ENCODE results near the gene ABHD11. TPM values are rescaled to one million over a fixed set of nuclear protein-coding genes. Genes with fewer than 3 reads are reported as not detected.
"Not testable (repeated sequence)": the region's sequence is repeated elsewhere in the genome, so short reads cannot be mapped to it uniquely, and the experiment has no call there.

ABHD11 gene, protein sequence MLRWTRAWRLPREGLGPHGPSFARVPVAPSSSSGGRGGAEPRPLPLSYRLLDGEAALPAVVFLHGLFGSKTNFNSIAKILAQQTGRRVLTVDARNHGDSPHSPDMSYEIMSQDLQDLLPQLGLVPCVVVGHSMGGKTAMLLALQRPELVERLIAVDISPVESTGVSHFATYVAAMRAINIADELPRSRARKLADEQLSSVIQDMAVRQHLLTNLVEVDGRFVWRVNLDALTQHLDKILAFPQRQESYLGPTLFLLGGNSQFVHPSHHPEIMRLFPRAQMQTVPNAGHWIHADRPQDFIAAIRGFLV
- 11.8 and 13.9 TPM in 2 replicates for total RNA-seq (2014; rRNA removed; shearing (Covaris generic))

- H3K27me3 ChIP-seq: 0 out of 2 replicates have a peak, but pooled peaks cover 5% of the 10 kb centered on the region
- no peaks in the 10 kb centered on the region; the same call in 1 of the 2 replicates for H3K36me3 ChIP-seq
- no peaks in the 10 kb centered on the region for H3K9me3 ChIP-seq (replicated peaks)
- peak; percentile 97 to 98 for DNase-seq
- H3K27ac ChIP-seq: peak within 1 kb of the TSS; percentile 74
- peak within 1 kb of the TSS; percentile 94 for H3K4me3 ChIP-seq
- peaks cover 17% of the 10 kb centered on the region for H3K4me1 ChIP-seq
Observed at GRCh38 chr7:73738612-73739386, at the start of gene ABHD11. Gene ABHD11, minus strand, starts transcription at chr7:73738802. Its CDS starts 32 bp downstream, at chr7:73738770.

DNA sequence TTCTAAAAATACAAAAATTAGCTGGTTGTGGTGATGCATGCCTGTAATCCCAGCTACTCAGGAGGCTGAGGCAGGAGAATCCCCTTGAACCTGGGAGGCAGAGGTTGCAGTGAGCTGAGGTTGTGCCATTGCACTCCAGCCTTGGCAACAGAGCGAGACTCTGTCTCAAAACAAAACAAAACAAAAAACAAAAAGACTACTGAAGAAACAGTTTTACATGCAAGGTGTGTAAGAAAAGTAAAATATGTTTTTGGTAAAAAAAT lies 49.1 kb upstream of the ABHD11 start:
- H3K27me3 ChIP-seq; DNase-seq; H3K4me3 ChIP-seq; H3K27ac ChIP-seq; H3K4me1 ChIP-seq; H3K9me3 ChIP-seq (replicated peaks); H3K36me3 ChIP-seq: not testable (repeated sequence)

DNA sequence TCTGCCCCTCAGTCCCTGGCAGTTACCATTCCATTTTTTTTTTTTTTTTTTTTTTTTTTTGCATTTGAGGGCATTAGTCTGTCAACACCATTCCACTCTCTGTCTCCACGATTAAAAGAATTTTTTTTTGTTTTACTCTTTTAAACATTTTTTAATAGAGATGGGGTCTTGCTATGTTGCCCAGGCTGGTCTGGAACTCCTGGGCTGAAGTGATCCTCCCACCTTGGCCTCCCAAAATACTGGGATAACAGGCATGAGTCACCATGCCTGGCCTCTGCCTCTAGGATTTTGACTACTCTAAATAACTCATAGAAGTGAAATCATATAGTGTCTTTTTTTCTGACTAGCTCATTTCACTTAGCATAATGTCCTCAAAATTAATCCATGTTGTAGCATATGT lies 48.0 kb upstream of the ABHD11 start:
- Histone ChIP-seq H3K27ac (no peak overlapping the region), H3K36me3 (no peaks in the 10 kb centered on the region), H3K9me3 (replicated peaks) (peaks cover 6% of the 10 kb centered on the region), H3K4me3 (no peak overlapping the region), H3K27me3 (no peaks in the 10 kb centered on the region), H3K4me1 (no peaks in the 10 kb centered on the region)
- no peak for DNase-seq

DNA sequence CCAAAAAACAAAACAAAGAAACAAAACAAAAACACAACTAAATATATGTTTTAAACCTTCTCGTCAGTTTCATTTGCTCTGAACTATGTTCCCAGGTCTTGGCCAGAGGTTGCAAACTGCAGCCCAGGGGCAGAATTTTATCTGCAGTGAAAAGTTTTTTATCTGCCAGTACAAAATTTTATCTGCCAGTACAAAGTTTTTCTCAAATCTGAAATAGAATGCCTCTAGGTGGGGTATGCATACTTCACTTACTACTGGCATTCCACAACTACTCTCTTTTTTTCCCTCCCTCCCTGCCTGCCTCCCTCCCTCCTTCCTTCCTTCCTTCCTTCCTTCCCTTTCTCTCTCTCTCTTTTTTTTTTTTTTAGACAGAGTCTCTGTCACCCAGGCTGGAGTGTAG lies 40.9 kb upstream of the ABHD11 start:
- Histone ChIP-seq H3K4me3 (no peak overlapping the region), H3K27me3 (no peaks in the 10 kb centered on the region), H3K27ac (no peak overlapping the region), H3K36me3 (no peaks in the 10 kb centered on the region), H3K9me3 (replicated peaks) (no peaks in the 10 kb centered on the region; the same call in 1 of the 2 replicates), H3K4me1 (no peaks in the 10 kb centered on the region)
- DNase-seq: no peak

GRCh38 chr7:73778801-73779389 lies 40.3 kb upstream of the ABHD11 start:
- Histone ChIP-seq H3K4me3 (no peak overlapping the region), H3K27ac (no peak overlapping the region), H3K4me1 (no peaks in the 10 kb centered on the region), H3K27me3 (no peaks in the 10 kb centered on the region), H3K9me3 (replicated peaks) (no peaks in the 10 kb centered on the region; the same call in 1 of the 2 replicates), H3K36me3 (no peaks in the 10 kb centered on the region)
- no peak for DNase-seq

- Histone ChIP-seq H3K9me3 (replicated peaks) (no peaks in the 10 kb centered on the region), H3K27ac (no peak overlapping the region), H3K27me3 (no peaks in the 10 kb centered on the region), H3K36me3 (no peaks in the 10 kb centered on the region), H3K4me3 (no peak overlapping the region), H3K4me1 (no peaks in the 10 kb centered on the region)
- DNase-seq: peak in 1 of 2 experiments; percentile 24
Observed at GRCh38 chr7:73774923-73775322, 36.3 kb upstream of the ABHD11 start.

DNA sequence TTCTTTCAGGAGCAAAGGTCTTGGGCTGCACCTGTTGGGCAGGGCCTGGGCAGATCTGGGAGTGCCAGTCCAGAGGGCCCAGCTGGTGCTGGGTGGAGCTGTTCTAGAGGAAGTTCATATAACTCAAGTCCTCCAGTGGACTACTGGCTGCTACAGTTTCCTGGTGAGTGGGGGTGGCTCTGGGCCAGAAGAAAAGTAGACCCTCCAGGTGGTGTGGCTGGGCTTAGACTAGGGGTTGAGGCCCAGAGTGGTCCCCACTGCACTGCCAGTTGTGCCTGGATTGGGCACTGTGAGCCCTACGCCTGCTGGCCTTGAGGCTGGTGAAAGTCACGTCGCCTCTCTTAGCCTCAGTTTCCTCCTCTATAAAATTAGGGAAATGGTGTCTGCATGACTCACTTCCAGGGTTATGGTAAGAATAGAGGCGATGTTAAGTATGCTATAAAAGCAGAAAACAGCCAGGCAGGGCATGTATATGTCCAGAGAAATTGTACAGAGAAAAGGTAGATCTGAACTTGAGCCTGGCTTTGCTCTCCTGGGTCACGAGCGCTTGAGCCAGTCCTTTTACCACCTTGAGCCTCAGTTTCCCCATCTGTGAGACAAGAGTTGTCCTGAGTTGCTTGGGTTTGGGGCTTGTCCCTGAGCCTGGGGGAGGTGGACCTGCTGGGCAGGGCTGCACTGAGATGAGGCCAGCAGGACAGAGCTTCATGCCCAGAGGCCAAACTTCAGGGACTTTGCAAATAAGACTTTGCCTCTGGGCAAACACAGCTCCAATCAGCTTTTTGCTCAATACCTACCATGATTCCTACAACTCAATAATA lies 35.3 kb upstream of the ABHD11 start:
- Histone ChIP-seq H3K4me3 (no peak overlapping the region), H3K4me1 (no peaks in the 10 kb centered on the region), H3K27me3 (no peaks in the 10 kb centered on the region), H3K9me3 (replicated peaks) (no peaks in the 10 kb centered on the region), H3K27ac (no peak overlapping the region), H3K36me3 (no peaks in the 10 kb centered on the region)
- DNase-seq: no peak

DNA sequence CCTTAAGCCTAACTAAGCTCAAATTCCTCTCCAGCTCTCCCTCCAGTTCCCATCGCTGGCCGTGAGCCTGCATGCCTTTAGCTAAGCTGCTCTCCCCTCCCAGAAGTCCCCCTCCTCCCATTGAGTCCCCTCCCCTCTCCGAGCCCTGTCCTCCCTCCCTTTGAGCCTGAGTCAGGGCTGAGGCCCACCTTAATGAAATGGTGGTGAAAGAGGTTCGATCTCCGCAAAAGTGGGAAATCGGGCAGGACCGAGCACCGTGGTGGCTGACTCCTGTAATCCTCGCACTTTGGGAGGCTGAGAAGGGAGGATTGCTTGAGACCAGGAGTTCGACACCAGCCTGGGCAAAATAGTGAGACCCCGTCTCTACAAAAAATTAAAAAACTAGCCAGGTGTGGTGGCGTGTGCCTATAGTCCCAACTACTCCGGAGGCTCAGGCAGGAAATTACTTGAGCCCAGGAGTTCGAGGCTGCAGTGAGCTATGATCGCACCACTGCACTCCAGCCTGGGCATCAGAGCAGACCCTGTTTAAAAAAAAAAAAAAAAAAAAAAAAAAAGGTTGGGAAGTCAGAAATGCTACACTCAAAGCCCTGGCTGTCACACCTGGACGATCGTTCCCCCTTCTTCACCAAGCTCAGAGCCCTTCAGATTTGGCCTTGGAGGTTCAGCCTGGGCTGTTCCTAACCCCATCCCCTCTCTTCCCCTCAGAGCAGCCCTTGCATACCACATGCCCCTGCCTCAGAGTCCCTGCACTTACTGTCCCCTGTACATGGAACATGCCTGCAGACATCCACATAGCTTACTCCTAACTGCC lies 32.5 kb upstream of the ABHD11 start:
- no peak overlapping the region for H3K27ac ChIP-seq
- no peak for DNase-seq
- no peak overlapping the region for H3K4me3 ChIP-seq
- H3K4me1 ChIP-seq: no peaks in the 10 kb centered on the region
- no peaks in the 10 kb centered on the region for H3K9me3 ChIP-seq (replicated peaks)
- no peaks in the 10 kb centered on the region for H3K36me3 ChIP-seq
- H3K27me3 ChIP-seq: no peaks in the 10 kb centered on the region

DNA sequence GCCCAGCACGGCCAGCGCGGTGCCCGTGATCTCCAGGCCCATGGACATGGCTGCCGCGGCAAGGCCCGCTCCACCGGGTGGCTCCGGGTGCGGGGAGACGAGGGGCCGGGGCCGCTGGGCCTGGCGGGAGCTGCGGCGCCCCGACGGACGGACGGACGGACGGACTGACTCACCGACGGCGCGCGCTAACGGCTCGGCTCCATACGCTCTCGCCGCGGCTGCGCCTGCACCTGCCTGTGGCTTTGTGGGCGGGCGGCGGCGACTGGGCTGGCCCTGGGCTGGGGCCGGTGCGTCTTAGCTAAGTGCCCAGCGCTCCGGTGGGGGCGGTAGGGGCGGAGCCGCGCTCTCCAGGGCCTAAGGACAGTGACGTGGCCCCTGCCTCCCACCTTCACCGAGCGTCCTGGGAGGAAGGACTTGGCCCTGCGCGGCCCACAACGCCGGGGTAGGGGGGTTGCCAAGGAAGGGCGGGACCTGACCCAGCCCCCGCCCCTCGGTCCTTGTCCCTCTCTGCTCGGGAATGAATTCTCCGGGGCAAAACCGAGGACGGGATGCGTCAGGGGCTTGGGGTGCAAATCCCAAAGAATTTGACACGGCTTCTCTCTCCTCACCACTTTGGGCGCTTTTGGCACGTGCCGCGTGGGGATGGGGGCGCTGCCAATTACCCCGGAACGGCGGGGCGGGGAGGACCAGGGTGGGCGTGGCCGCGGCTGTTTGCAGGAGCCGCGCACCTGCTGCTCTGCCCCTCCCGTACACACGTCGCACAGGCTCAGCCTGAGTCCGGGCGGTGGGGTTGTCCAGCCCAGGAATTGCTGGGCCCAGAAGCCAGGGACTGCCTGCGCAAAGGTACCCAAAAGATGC lies 31.6 kb upstream of the ABHD11 start, which contains the start of gene CLDN3:
Gene CLDN3 (minus strand): TSS at position 269 of the 858 bp plus-strand sequence. CDS start 221 bp downstream, at position 48.
- H3K4me1 ChIP-seq: no peaks in the 10 kb centered on the region
- H3K9me3 ChIP-seq (replicated peaks): no peaks in the 10 kb centered on the region
- H3K36me3 ChIP-seq: no peaks in the 10 kb centered on the region
- no peaks in the 10 kb centered on the region for H3K27me3 ChIP-seq
- peak; percentile 30 to 34 for DNase-seq
- H3K4me3 ChIP-seq: no peak within 1 kb of the TSS
- H3K27ac ChIP-seq: no peak within 1 kb of the TSS

- DNase-seq: no peak
- Histone ChIP-seq H3K27ac (no peak overlapping the region), H3K9me3 (replicated peaks) (no peaks in the 10 kb centered on the region), H3K36me3 (no peaks in the 10 kb centered on the region), H3K27me3 (no peaks in the 10 kb centered on the region), H3K4me3 (no peak overlapping the region), H3K4me1 (no peaks in the 10 kb centered on the region)
Observed at GRCh38 chr7:73769481-73770001, 30.9 kb upstream of the ABHD11 start.

GRCh38 chr7:73768641-73769480 lies 30.3 kb upstream of the ABHD11 start:
- no peak for DNase-seq
- Histone ChIP-seq H3K27ac (no peak overlapping the region), H3K27me3 (no peaks in the 10 kb centered on the region), H3K9me3 (replicated peaks) (no peaks in the 10 kb centered on the region), H3K4me3 (no peak overlapping the region), H3K36me3 (no peaks in the 10 kb centered on the region), H3K4me1 (no peaks in the 10 kb centered on the region)

- no peaks in the 10 kb centered on the region for H3K36me3 ChIP-seq
- no peaks in the 10 kb centered on the region for H3K27me3 ChIP-seq
- DNase-seq: no peak
- H3K27ac ChIP-seq: no peak overlapping the region
- H3K4me3 ChIP-seq: no peak overlapping the region
- no peaks in the 10 kb centered on the region for H3K4me1 ChIP-seq
- H3K9me3 ChIP-seq (replicated peaks): no peaks in the 10 kb centered on the region
Observed at GRCh38 chr7:73766556-73767229, 28.1 kb upstream of the ABHD11 start.
